Central memory CD8-positive, alpha-beta T cell (primary cell): ENCODE results near the gene SLC25A18.
"Not testable (repeated sequence)": the region's sequence is repeated elsewhere in the genome, so short reads cannot be mapped to it uniquely, and the experiment has no call there.

Experiments used
- ATAC-seq: fragments of 150-1000 bp; cut with Tn5 transposase; replicated peaks from 2 replicates; pipeline ENCODE4 v1.10.0; 2022; ENCODE audit warnings: mild to moderate bottlenecking, moderate FRiP score, moderate number of reproducible peaks; ENCODE audit not compliant: poor library complexity, severe bottlenecking; ENCODE audit errors: extremely low read depth
- DNase-seq, 2 donors: peaks; one replicate each; pipeline ENCODE4 v3.0.0; 2021; ENCODE audit warnings: low spot score in 2 of 2
- H3K27ac Mint-ChIP-seq: one replicate; pipeline ENCODE4 v1.8.0; 2022; ENCODE audit warnings: low read depth, mild to moderate bottlenecking, moderate library complexity, mixed read lengths
- H3K27me3 Mint-ChIP-seq: one replicate; pipeline ENCODE4 v1.8.0; 2022; ENCODE audit warnings: mixed read lengths
- H3K36me3 Mint-ChIP-seq: one replicate; pipeline ENCODE4 v1.8.0; 2022; ENCODE audit warnings: mild to moderate bottlenecking, moderate library complexity, mixed read lengths; ENCODE audit not compliant: insufficient read depth
- H3K4me1 Mint-ChIP-seq: one replicate; pipeline ENCODE4 v1.8.0; 2022; ENCODE audit warnings: mixed read lengths
- H3K4me3 Mint-ChIP-seq: one replicate; pipeline ENCODE4 v1.8.0; 2022; ENCODE audit warnings: mild to moderate bottlenecking, moderate library complexity, mixed read lengths
- H3K9me3 Mint-ChIP-seq: one replicate; pipeline ENCODE4 v1.8.0; 2022; ENCODE audit warnings: mixed read lengths

Gene SLC25A18

GRCh38 chr22:17549183-17549582, 14.1 kb upstream of the SLC25A18 start:
- Mint-ChIP-seq H3K9me3 (no peaks in the 10 kb centered on the region), H3K4me1 (no peaks in the 10 kb centered on the region), H3K27ac (peak overlapping the region; percentile 26), H3K27me3 (peaks cover 9% of the 10 kb centered on the region), H3K36me3 (no peaks in the 10 kb centered on the region), H3K4me3 (no peak overlapping the region)
- DNase-seq (no peak), ATAC-seq (no peak)

GRCh38 chr22:17549655-17550054, 13.6 kb upstream of the SLC25A18 start:
- Mint-ChIP-seq H3K9me3 (no peaks in the 10 kb centered on the region), H3K27ac (no peak overlapping the region), H3K4me1 (no peaks in the 10 kb centered on the region), H3K4me3 (no peak overlapping the region), H3K36me3 (no peaks in the 10 kb centered on the region), H3K27me3 (peaks cover 9% of the 10 kb centered on the region)
- ATAC-seq (no peak), DNase-seq (no peak)

- Mint-ChIP-seq H3K4me3 (no peak overlapping the region), H3K27me3 (peaks cover 11% of the 10 kb centered on the region), H3K27ac (no peak overlapping the region), H3K9me3 (no peaks in the 10 kb centered on the region), H3K4me1 (no peaks in the 10 kb centered on the region), H3K36me3 (no peaks in the 10 kb centered on the region)
- no peak for ATAC-seq
- DNase-seq = no peak
Observed at GRCh38 chr22:17552737-17553136, 10.6 kb upstream of the SLC25A18 start.

- Mint-ChIP-seq H3K4me3 (no peak overlapping the region), H3K27me3 (peaks cover 18% of the 10 kb centered on the region), H3K36me3 (no peaks in the 10 kb centered on the region), H3K27ac (no peak overlapping the region), H3K9me3 (no peaks in the 10 kb centered on the region), H3K4me1 (no peaks in the 10 kb centered on the region)
- ATAC-seq (no peak), DNase-seq (no peak)
Observed at GRCh38 chr22:17554814-17555213, 8.5 kb upstream of the SLC25A18 start.

- H3K4me3 Mint-ChIP-seq = no peak overlapping the region
- DNase-seq = no peak
- H3K9me3 Mint-ChIP-seq = no peaks in the 10 kb centered on the region
- no peak for ATAC-seq
- H3K4me1 Mint-ChIP-seq = no peaks in the 10 kb centered on the region
- H3K27ac Mint-ChIP-seq = no peak overlapping the region
- no peaks in the 10 kb centered on the region for H3K36me3 Mint-ChIP-seq
- H3K27me3 Mint-ChIP-seq = peaks cover 34% of the 10 kb centered on the region
Observed at GRCh38 chr22:17559188-17559587, 4.1 kb upstream of the SLC25A18 start.

GRCh38 chr22:17563936-17564391, 666 bp downstream of the SLC25A18 start:
- no peaks in the 10 kb centered on the region for H3K4me1 Mint-ChIP-seq
- H3K4me3 Mint-ChIP-seq = no peak overlapping the region
- DNase-seq (no peak), ATAC-seq (no peak)
- H3K27ac Mint-ChIP-seq = no peak overlapping the region
- H3K36me3 Mint-ChIP-seq = peaks cover 2% of the 10 kb centered on the region
- no peaks in the 10 kb centered on the region for H3K9me3 Mint-ChIP-seq
- peaks cover 35% of the 10 kb centered on the region for H3K27me3 Mint-ChIP-seq

GRCh38 chr22:17566016-17566687, 2.9 kb downstream of the SLC25A18 start:
- ATAC-seq, H3K27ac Mint-ChIP-seq, H3K36me3 Mint-ChIP-seq, H3K4me1 Mint-ChIP-seq, DNase-seq, H3K9me3 Mint-ChIP-seq, H3K4me3 Mint-ChIP-seq: not testable (repeated sequence)
- peaks cover 44% of the 10 kb centered on the region for H3K27me3 Mint-ChIP-seq

- Mint-ChIP-seq H3K4me3 (no peak overlapping the region), H3K27me3 (peaks cover 49% of the 10 kb centered on the region)
- ATAC-seq = no peak
Observed at GRCh38 chr22:17566776-17567175, 3.5 kb downstream of the SLC25A18 start.

GRCh38 chr22:17569971-17570511, 6.7 kb downstream of the SLC25A18 start:
- ATAC-seq (no peak), DNase-seq (no peak)
- Mint-ChIP-seq H3K27ac (no peak overlapping the region), H3K9me3 (no peaks in the 10 kb centered on the region), H3K36me3 (peaks cover 2% of the 10 kb centered on the region), H3K4me3 (no peak overlapping the region), H3K4me1 (no peaks in the 10 kb centered on the region), H3K27me3 (peaks cover 45% of the 10 kb centered on the region)

More at GRCh38 chr22:17566776-17567175, 3.5 kb downstream of the SLC25A18 start:
- Mint-ChIP-seq H3K36me3 (peaks cover 4% of the 10 kb centered on the region), H3K4me1 (no peaks in the 10 kb centered on the region), H3K27ac (no peak overlapping the region), H3K9me3 (no peaks in the 10 kb centered on the region)
- no peak for DNase-seq

- H3K4me3 Mint-ChIP-seq = no peak overlapping the region
- H3K36me3 Mint-ChIP-seq = peaks cover 2% of the 10 kb centered on the region
- DNase-seq (no peak), ATAC-seq (no peak)
- no peaks in the 10 kb centered on the region for H3K4me1 Mint-ChIP-seq
- no peak overlapping the region for H3K27ac Mint-ChIP-seq
- peaks cover 41% of the 10 kb centered on the region for H3K27me3 Mint-ChIP-seq
- no peaks in the 10 kb centered on the region for H3K9me3 Mint-ChIP-seq
Observed at GRCh38 chr22:17570851-17571631, 7.7 kb downstream of the SLC25A18 start.

- Mint-ChIP-seq H3K27me3 (peaks cover 35% of the 10 kb centered on the region), H3K4me1 (no peaks in the 10 kb centered on the region), H3K9me3 (no peaks in the 10 kb centered on the region), H3K36me3 (peaks cover 2% of the 10 kb centered on the region), H3K27ac (no peak overlapping the region), H3K4me3 (no peak overlapping the region)
- DNase-seq = no peak
- no peak for ATAC-seq
Observed at GRCh38 chr22:17575151-17575550, 11.9 kb downstream of the SLC25A18 start.

- no peaks in the 10 kb centered on the region for H3K4me1 Mint-ChIP-seq
- H3K4me3 Mint-ChIP-seq = no peak overlapping the region
- H3K9me3 Mint-ChIP-seq = no peaks in the 10 kb centered on the region
- DNase-seq (no peak), ATAC-seq (no peak)
- H3K27me3 Mint-ChIP-seq = peaks cover 29% of the 10 kb centered on the region
- H3K27ac Mint-ChIP-seq = no peak overlapping the region
- peaks cover 2% of the 10 kb centered on the region for H3K36me3 Mint-ChIP-seq
Observed at GRCh38 chr22:17575681-17576080, 12.4 kb downstream of the SLC25A18 start.

GRCh38 chr22:17576470-17576869, 13.2 kb downstream of the SLC25A18 start:
- ATAC-seq = no peak
- H3K27me3 Mint-ChIP-seq = peaks cover 22% of the 10 kb centered on the region
- DNase-seq = no peak

More at GRCh38 chr22:17576470-17576869, 13.2 kb downstream of the SLC25A18 start:
- Mint-ChIP-seq H3K4me1 (no peaks in the 10 kb centered on the region), H3K27ac (no peak overlapping the region), H3K4me3 (no peak overlapping the region), H3K36me3 (peaks cover 2% of the 10 kb centered on the region), H3K9me3 (no peaks in the 10 kb centered on the region)
